ENCODE data around the gene KIF4B. TPM values are rescaled to one million over a fixed set of nuclear protein-coding genes. Genes with fewer than 3 reads are reported as not detected.

KIF4B gene
- polyA plus RNA-seq, 1 of the 3 experiments (the other 2 are of a cell fraction) = 0.02 TPM

DNA sequence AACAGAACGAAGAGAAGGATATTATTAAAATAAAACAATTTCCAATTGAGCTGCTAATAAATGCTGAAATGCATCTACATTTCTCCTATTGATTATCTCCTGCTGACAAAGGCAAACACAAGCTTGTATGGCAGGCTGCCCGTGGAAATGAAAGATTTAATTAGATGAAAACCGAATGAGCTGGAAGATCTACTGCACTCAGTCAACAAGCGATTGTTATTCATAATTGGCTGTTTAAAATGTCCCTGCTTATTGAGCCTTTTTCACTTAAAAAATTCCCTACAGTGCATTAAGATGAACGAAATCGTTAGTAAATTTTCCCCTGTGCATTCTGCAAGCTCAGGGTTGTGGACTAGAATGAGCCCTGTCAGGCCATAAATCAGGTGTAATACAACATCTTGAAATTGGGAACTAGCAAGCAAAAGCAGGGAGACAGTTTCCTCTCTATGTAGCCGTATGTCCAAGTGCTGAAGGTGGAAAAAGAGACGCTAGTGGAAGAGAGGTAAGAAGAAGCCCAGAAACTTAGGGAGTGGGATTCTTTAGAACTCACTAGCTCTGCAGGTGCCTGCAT, 28.5 kb upstream of the KIF4B start:
- Histone ChIP-seq H3K9me2 (no peaks in the 10 kb centered on the region), H3K27ac (ENCODE audit: low read depth in 2 of 2, low read length in 1 of 2) (no peak overlapping the region), H3K36me3 (replicated peaks in 1 of 2; ENCODE audit: control insufficient read depth in 1 of 2, insufficient read depth in 2 of 2, low read length in 1 of 2) (no peaks in the 10 kb centered on the region), H3K4me3 (ENCODE audit: low read depth in 2 of 2, low read length in 1 of 2) (no peak overlapping the region), H4K20me1 (ENCODE audit: insufficient read depth) (no peaks in the 10 kb centered on the region), H3K79me2 (ENCODE audit: insufficient read depth) (no peaks in the 10 kb centered on the region), H3K27me3 (ENCODE audit: insufficient read depth) (no peaks in the 10 kb centered on the region), H2AFZ (ENCODE audit: low read depth) (no peak overlapping the region), H3K4me1 (ENCODE audit: control insufficient read depth in 1 of 2, insufficient read depth in 2 of 2, low read depth in 1 of 2, low read length in 1 of 2) (no peaks in the 10 kb centered on the region; a peak in 1 of 4 replicates), H3F3A (replicated peaks; ENCODE audit: insufficient read depth) (no peaks in the 10 kb centered on the region), H3K4me2 (no peak overlapping the region), H3K9ac (no peak overlapping the region), H3K9me3 (no peaks in the 10 kb centered on the region)
- ChIA-PET CTCF (interaction anchor here (0.8 to 2.4 kb wide), 5 partner anchors 11 to 335 kb away, joined by 3 to 21 read pairs (median 5); no protein-coding TSS in a partner anchor), POLR2A (no interaction called here)
- no peak for DNase-seq
- TF ChIP-seq, protein P1, sequence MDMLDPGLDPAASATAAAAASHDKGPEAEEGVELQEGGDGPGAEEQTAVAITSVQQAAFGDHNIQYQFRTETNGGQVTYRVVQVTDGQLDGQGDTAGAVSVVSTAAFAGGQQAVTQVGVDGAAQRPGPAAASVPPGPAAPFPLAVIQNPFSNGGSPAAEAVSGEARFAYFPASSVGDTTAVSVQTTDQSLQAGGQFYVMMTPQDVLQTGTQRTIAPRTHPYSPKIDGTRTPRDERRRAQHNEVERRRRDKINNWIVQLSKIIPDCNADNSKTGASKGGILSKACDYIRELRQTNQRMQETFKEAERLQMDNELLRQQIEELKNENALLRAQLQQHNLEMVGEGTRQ (IDR thresholded peaks at IDR 0.05; ENCODE audit: borderline replicate concordance, low read depth, low read length) = no peak
- TF ChIP-seq RXRA (IDR thresholded peaks at IDR 0.05; ENCODE audit: borderline replicate concordance, low read depth) = no peak
- no peak for TF ChIP-seq EP300 (IDR thresholded peaks at IDR 0.05; ENCODE audit: borderline replicate concordance in 1 of 2, low read depth in 1 of 2, low read length in 1 of 2)
- TF ChIP-seq, protein P2, sequence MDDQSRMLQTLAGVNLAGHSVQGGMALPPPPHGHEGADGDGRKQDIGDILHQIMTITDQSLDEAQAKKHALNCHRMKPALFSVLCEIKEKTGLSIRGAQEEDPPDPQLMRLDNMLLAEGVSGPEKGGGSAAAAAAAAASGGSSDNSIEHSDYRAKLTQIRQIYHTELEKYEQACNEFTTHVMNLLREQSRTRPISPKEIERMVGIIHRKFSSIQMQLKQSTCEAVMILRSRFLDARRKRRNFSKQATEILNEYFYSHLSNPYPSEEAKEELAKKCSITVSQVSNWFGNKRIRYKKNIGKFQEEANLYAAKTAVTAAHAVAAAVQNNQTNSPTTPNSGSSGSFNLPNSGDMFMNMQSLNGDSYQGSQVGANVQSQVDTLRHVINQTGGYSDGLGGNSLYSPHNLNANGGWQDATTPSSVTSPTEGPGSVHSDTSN (IDR thresholded peaks at IDR 0.05) = no peak
- TF ChIP-seq JUND (IDR thresholded peaks at IDR 0.05) = no peak
- no peak for TF ChIP-seq SIN3A (IDR thresholded peaks at IDR 0.05; ENCODE audit: borderline replicate concordance, low read depth, low read length)
- TF ChIP-seq GABPA (IDR thresholded peaks at IDR 0.05; ENCODE audit: low read depth) = no peak
- TF ChIP-seq, protein P3, sequence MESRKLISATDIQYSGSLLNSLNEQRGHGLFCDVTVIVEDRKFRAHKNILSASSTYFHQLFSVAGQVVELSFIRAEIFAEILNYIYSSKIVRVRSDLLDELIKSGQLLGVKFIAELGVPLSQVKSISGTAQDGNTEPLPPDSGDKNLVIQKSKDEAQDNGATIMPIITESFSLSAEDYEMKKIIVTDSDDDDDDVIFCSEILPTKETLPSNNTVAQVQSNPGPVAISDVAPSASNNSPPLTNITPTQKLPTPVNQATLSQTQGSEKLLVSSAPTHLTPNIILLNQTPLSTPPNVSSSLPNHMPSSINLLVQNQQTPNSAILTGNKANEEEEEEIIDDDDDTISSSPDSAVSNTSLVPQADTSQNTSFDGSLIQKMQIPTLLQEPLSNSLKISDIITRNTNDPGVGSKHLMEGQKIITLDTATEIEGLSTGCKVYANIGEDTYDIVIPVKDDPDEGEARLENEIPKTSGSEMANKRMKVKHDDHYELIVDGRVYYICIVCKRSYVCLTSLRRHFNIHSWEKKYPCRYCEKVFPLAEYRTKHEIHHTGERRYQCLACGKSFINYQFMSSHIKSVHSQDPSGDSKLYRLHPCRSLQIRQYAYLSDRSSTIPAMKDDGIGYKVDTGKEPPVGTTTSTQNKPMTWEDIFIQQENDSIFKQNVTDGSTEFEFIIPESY (IDR thresholded peaks at IDR 0.05; ENCODE audit: borderline replicate concordance, low read depth) = no peak
- 28% methylated on average over 8 of the region's 8 CpGs for WGBS (ENCODE audit: low lambda C conversion rate)

DNA sequence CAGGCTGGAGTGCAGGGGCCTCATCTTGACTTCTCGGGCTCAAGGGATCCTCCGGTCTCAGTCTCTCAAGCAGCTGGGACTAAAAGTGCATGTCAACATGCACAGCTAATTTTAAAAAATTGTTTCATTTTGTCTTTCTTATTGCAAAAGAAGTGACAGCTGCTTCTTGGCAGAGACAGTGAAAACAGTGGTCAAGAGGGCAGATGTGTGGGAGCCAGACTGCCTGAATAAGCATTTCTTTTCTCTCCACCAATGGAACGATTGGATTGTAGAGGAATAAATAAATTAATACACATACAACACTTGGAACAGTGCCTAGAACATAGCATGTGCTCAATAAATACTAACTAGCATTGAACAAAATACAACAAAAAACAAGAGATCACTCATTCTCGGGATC, 27.4 kb upstream of the KIF4B start:
- no peak for DNase-seq
- no peak overlapping the region for H3K4me2 ChIP-seq
- no peak overlapping the region for H2AFZ ChIP-seq (ENCODE audit: low read depth)
- no peaks in the 10 kb centered on the region for H3K36me3 ChIP-seq (replicated peaks in 1 of 2; ENCODE audit: control insufficient read depth in 1 of 2, insufficient read depth in 2 of 2, low read length in 1 of 2)
- WGBS (ENCODE audit: low lambda C conversion rate) = 42% methylated on average over 4 of the region's 4 CpGs
- no peaks in the 10 kb centered on the region; a peak in 1 of 4 replicates for H3K4me1 ChIP-seq (ENCODE audit: control insufficient read depth in 1 of 2, insufficient read depth in 2 of 2, low read depth in 1 of 2, low read length in 1 of 2)
- no peaks in the 10 kb centered on the region for H3K9me3 ChIP-seq
- no peaks in the 10 kb centered on the region for H4K20me1 ChIP-seq (ENCODE audit: insufficient read depth)
- no peaks in the 10 kb centered on the region for H3F3A ChIP-seq (replicated peaks; ENCODE audit: insufficient read depth)
- H3K9me2 ChIP-seq = no peaks in the 10 kb centered on the region
- H3K4me3 ChIP-seq (ENCODE audit: low read depth in 2 of 2, low read length in 1 of 2) = no peak overlapping the region
- H3K9ac ChIP-seq = no peak overlapping the region
- H3K79me2 ChIP-seq (ENCODE audit: insufficient read depth) = no peaks in the 10 kb centered on the region
- no peak overlapping the region for H3K27ac ChIP-seq (ENCODE audit: low read depth in 2 of 2, low read length in 1 of 2)
- POLR2A ChIA-PET = no interaction called here
- CTCF ChIA-PET = interaction anchor here (1.2 to 2.0 kb wide), 2 partner anchors 10 to 14 kb away, joined by 7 to 8 read pairs; no protein-coding TSS in a partner anchor
- H3K27me3 ChIP-seq (ENCODE audit: insufficient read depth) = no peaks in the 10 kb centered on the region; the same call in 1 of the 2 replicates
- TF ChIP-seq GABPA (IDR thresholded peaks at IDR 0.05; ENCODE audit: low read depth) (no peak), EP300 (IDR thresholded peaks at IDR 0.05; ENCODE audit: borderline replicate concordance in 1 of 2, low read depth in 1 of 2, low read length in 1 of 2) (no peak), RAD21 (IDR thresholded peaks at IDR 0.05; ENCODE audit: low read length) (no peak), FOXJ3 (CRISPR knock-in tag; IDR thresholded peaks at IDR 0.05) (no peak), SIN3A (IDR thresholded peaks at IDR 0.05; ENCODE audit: borderline replicate concordance, low read depth, low read length) (no peak), RCOR1 (IDR thresholded peaks at IDR 0.05; ENCODE audit: low read length) (no peak), GATA2 (CRISPR knock-in tag; IDR thresholded peaks at IDR 0.05) (no peak), NRF1 (IDR thresholded peaks at IDR 0.05; ENCODE audit: low read depth, low read length) (no peak), MXI1 (IDR thresholded peaks at IDR 0.05; ENCODE audit: low read depth, low read length) (no peak)
- TF ChIP-seq, protein P1 (IDR thresholded peaks at IDR 0.05; ENCODE audit: borderline replicate concordance, low read depth, low read length) = no peak
- TF ChIP-seq, protein P4, sequence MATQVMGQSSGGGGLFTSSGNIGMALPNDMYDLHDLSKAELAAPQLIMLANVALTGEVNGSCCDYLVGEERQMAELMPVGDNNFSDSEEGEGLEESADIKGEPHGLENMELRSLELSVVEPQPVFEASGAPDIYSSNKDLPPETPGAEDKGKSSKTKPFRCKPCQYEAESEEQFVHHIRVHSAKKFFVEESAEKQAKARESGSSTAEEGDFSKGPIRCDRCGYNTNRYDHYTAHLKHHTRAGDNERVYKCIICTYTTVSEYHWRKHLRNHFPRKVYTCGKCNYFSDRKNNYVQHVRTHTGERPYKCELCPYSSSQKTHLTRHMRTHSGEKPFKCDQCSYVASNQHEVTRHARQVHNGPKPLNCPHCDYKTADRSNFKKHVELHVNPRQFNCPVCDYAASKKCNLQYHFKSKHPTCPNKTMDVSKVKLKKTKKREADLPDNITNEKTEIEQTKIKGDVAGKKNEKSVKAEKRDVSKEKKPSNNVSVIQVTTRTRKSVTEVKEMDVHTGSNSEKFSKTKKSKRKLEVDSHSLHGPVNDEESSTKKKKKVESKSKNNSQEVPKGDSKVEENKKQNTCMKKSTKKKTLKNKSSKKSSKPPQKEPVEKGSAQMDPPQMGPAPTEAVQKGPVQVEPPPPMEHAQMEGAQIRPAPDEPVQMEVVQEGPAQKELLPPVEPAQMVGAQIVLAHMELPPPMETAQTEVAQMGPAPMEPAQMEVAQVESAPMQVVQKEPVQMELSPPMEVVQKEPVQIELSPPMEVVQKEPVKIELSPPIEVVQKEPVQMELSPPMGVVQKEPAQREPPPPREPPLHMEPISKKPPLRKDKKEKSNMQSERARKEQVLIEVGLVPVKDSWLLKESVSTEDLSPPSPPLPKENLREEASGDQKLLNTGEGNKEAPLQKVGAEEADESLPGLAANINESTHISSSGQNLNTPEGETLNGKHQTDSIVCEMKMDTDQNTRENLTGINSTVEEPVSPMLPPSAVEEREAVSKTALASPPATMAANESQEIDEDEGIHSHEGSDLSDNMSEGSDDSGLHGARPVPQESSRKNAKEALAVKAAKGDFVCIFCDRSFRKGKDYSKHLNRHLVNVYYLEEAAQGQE (IDR thresholded peaks at IDR 0.05; ENCODE audit: low read depth, low read length) = no peak
- TF ChIP-seq, protein P5, sequence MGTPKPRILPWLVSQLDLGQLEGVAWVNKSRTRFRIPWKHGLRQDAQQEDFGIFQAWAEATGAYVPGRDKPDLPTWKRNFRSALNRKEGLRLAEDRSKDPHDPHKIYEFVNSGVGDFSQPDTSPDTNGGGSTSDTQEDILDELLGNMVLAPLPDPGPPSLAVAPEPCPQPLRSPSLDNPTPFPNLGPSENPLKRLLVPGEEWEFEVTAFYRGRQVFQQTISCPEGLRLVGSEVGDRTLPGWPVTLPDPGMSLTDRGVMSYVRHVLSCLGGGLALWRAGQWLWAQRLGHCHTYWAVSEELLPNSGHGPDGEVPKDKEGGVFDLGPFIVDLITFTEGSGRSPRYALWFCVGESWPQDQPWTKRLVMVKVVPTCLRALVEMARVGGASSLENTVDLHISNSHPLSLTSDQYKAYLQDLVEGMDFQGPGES (IDR thresholded peaks at IDR 0.05; ENCODE audit: low read depth, low read length) = no peak
